ENCODE data around the gene TIPIN. TPM values are rescaled to one million over a fixed set of nuclear protein-coding genes. Genes with fewer than 3 reads are reported as not detected.
"Not testable (repeated sequence)": the region's sequence is repeated elsewhere in the genome, so short reads cannot be mapped to it uniquely, and the experiment has no call there.

Gene TIPIN
- total and polyA plus RNA-seq, 2 experiments from 2014 or later: 14.7 to 17.1 TPM

DNA sequence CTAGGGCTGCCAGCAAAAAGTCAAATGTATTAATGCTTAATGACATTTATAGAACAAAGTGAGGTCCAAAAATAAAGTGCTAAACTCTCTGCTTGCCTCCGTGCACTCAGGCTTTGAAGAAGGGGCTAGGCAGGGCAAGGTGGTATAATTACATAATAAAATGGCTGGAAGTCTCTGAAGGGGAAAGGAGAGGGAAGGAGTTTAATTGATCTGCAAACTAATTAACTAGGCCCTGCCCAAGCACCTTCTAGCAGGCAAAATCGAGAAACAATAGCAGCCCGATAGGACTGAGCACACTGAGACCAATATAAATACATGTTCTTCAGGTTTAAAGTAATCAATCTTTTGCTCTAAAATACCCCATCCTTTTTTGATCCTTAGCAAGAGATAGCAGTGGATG, 50.1 kb downstream of the TIPIN start:
- no peak overlapping the region for H3K4me3 ChIP-seq
- H3K27me3 ChIP-seq: no peaks in the 10 kb centered on the region
- peaks cover 9% of the 10 kb centered on the region for H3K36me3 ChIP-seq
- no peaks in the 10 kb centered on the region for H3K9me3 ChIP-seq (ENCODE audit: low read depth)
- peaks cover 15% of the 10 kb centered on the region for H3K4me1 ChIP-seq (ENCODE audit: low read depth)
- TF ChIP-seq, protein P1, sequence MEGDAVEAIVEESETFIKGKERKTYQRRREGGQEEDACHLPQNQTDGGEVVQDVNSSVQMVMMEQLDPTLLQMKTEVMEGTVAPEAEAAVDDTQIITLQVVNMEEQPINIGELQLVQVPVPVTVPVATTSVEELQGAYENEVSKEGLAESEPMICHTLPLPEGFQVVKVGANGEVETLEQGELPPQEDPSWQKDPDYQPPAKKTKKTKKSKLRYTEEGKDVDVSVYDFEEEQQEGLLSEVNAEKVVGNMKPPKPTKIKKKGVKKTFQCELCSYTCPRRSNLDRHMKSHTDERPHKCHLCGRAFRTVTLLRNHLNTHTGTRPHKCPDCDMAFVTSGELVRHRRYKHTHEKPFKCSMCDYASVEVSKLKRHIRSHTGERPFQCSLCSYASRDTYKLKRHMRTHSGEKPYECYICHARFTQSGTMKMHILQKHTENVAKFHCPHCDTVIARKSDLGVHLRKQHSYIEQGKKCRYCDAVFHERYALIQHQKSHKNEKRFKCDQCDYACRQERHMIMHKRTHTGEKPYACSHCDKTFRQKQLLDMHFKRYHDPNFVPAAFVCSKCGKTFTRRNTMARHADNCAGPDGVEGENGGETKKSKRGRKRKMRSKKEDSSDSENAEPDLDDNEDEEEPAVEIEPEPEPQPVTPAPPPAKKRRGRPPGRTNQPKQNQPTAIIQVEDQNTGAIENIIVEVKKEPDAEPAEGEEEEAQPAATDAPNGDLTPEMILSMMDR (IDR thresholded peaks at IDR 0.05; ENCODE audit: low read depth, low read length): no peak
- peak overlapping the region; percentile 2 for H3K27ac ChIP-seq
- DNase-seq (ENCODE audit: low read depth in 1 of 2, low spot score in 1 of 2): no peak

DNA sequence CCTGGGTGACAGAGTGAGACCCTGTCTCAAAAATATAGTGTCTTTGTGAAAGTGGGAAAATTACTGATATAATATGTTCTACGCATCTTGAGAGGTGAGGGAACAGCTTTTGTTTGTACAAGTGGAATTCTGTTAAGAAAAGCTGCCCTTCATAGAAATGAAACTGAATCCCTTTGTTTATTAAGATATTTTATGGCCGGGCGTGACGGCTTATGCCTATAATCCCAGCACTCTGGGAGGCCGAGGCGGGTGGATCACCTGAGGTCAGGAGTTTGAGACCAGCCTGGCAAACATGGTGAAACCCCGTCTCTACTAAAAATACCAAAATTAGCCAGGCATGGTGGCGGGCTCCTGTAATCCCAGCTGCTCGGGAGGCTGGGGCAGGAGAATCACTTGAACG, 52.1 kb downstream of the TIPIN start:
- not testable (repeated sequence) for H3K4me1 ChIP-seq (ENCODE audit: low read depth); H3K27me3 ChIP-seq; DNase-seq (ENCODE audit: low read depth in 1 of 2, low spot score in 1 of 2); H3K4me3 ChIP-seq; H3K9me3 ChIP-seq (ENCODE audit: low read depth); H3K27ac ChIP-seq; H3K36me3 ChIP-seq

DNA sequence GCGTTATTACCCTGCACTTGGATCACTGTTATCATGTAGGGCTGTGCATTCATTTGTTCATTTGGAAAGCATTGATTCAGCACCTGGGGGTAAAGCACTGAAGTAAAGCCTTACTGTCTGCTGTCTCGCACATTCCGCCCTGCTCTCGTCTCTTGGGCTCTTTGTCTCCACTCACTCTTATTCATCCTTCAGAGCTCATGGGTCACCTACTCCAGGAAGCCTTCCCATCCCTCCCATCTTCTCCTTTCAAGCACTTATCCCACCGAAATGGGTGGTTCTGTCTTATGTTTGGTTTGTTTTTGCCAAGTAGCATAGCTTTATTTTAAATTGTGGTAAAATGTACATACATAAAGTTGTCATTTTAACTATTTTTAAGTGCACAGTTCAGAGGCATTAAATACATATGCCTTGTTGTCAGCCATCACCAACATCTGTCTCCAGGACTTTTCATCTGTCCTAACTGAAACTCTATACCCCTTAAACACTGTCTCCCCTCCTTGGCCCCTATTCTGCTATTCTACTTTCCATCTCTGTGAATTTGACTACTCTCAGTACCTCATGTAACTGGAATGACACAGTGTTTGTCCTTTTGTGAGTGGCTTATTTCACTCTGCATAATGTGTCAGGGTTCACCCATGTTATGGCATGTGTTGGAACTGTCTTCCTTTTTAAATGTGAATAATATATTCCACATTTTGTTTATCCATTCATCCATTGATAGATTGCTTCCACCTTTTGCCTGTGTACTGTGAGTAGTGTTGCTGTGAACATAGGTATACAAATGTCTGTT, 53.8 kb downstream of the TIPIN start:
- no peak for DNase-seq (ENCODE audit: low read depth in 1 of 2, low spot score in 1 of 2)
- H3K27ac ChIP-seq: no peak overlapping the region
- H3K36me3 ChIP-seq: peaks cover 3% of the 10 kb centered on the region
- H3K9me3 ChIP-seq (ENCODE audit: low read depth): no peaks in the 10 kb centered on the region
- TF ChIP-seq, protein P1 (IDR thresholded peaks at IDR 0.05; ENCODE audit: low read depth, low read length): no peak
- H3K4me1 ChIP-seq (ENCODE audit: low read depth): peaks cover 3% of the 10 kb centered on the region
- no peaks in the 10 kb centered on the region for H3K27me3 ChIP-seq
- no peak overlapping the region for H3K4me3 ChIP-seq

DNA sequence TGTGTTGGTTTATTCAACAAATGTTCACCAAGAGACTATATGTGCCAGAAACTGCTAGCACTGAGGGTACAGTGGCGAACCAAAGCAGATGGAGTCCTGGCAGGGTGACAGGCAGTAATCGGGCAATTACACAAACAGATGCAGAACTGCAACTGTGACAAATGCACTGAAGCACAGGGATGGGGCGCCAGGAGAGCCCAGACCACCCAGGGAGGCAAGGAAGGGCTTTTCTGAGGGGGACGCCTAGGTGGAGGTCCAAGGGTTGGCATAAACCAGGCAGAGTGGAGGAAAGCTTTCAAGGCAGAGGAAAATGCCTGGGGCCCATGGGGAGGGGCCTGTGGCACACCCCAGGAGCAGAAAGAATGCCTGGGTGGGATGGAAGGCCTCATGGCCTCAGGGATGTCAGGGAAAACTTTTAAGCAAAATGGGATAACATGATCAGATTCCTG, 57.7 kb downstream of the TIPIN start:
- Histone ChIP-seq H3K9me3 (ENCODE audit: low read depth) (no peaks in the 10 kb centered on the region), H3K27ac (no peak overlapping the region), H3K27me3 (no peaks in the 10 kb centered on the region), H3K4me1 (ENCODE audit: low read depth) (peaks cover 24% of the 10 kb centered on the region), H3K36me3 (peaks cover 3% of the 10 kb centered on the region), H3K4me3 (no peak overlapping the region)
- no peak for DNase-seq (ENCODE audit: low read depth in 1 of 2, low spot score in 1 of 2)
- TF ChIP-seq, protein P1 (IDR thresholded peaks at IDR 0.05; ENCODE audit: low read depth, low read length): no peak

DNA sequence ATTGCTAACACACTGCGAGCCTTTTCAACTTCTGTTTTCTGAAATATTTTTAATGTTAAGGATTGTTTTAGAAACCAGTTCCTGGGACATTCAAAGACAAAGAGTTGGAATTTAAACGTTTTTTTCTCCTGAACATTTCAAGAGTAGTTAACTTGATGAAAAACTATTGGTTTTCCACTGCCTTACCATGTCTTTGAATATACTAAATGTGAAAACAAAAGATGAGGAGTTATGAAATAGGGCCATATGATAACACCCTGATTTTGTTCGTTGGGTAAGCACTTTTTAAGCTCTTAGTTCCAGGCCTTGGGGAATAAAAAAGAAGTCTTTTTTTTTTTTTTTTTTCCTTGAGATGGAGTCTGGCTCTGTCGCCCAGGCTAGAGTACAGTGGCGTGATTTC, 60.3 kb downstream of the TIPIN start:
- TF ChIP-seq, protein P1 (IDR thresholded peaks at IDR 0.05; ENCODE audit: low read depth, low read length): no peak
- no peaks in the 10 kb centered on the region for H3K9me3 ChIP-seq (ENCODE audit: low read depth)
- H3K27me3 ChIP-seq: peaks cover 2% of the 10 kb centered on the region
- H3K4me1 ChIP-seq (ENCODE audit: low read depth): peaks cover 30% of the 10 kb centered on the region
- no peak for DNase-seq (ENCODE audit: low read depth in 1 of 2, low spot score in 1 of 2)
- H3K36me3 ChIP-seq: peaks cover 3% of the 10 kb centered on the region
- H3K4me3 ChIP-seq: no peak overlapping the region
- no peak overlapping the region for H3K27ac ChIP-seq

DNA sequence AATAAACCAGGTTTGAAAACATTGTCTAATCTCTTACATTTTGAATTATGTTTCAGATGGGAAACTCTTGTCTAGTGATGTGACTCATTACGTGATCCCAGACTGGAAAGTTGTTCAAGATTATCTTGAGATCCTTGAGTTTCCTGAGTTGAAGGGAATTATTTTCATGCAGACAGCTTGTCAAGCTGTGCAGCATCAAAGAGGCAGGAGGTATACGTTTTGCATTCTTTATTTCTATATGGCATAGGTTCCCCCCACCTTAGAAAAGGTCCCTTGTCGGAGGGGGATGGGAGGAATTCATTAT, 61.6 kb downstream of the TIPIN start:
- Histone ChIP-seq H3K27me3 (peaks cover 2% of the 10 kb centered on the region), H3K36me3 (peaks cover 3% of the 10 kb centered on the region), H3K9me3 (ENCODE audit: low read depth) (no peaks in the 10 kb centered on the region), H3K4me3 (peak overlapping the region; percentile 43), H3K27ac (peak overlapping the region; percentile 91), H3K4me1 (ENCODE audit: low read depth) (peaks cover 30% of the 10 kb centered on the region)
- DNase-seq (ENCODE audit: low read depth in 1 of 2, low spot score in 1 of 2): peak in 1 of 2 donors; percentile 42
- TF ChIP-seq, protein P1 (IDR thresholded peaks at IDR 0.05; ENCODE audit: low read depth, low read length): no peak

Data from cardiac muscle cell (in vitro differentiated cells and primary cell).